ENCODE data around the gene SYT14.

GRCh38 chr1:209960926-209961325, 22.9 kb downstream of the SYT14 start:
- TF ChIP-seq YY1 (IDR thresholded peaks at IDR 0.05; ENCODE audit: insufficient read depth, insufficient read length) = no peak
- no peak for TF ChIP-seq ZNF274 (IDR thresholded peaks at IDR 0.05; ENCODE audit: low read depth, low read length)

Data from NT2/D1 (cell line).